NAMALWA (cell line): ENCODE results near the gene CACNB1.
A peak's percentile ranks its signal among the peaks of the same experiment; 100 is the strongest.

Source experiments
- DNase-seq: peaks from one replicate; pipeline ENCODE4 v3.0.0-alpha.2; 2015; ENCODE audit warnings: low spot score

The CACNB1 gene

DNA sequence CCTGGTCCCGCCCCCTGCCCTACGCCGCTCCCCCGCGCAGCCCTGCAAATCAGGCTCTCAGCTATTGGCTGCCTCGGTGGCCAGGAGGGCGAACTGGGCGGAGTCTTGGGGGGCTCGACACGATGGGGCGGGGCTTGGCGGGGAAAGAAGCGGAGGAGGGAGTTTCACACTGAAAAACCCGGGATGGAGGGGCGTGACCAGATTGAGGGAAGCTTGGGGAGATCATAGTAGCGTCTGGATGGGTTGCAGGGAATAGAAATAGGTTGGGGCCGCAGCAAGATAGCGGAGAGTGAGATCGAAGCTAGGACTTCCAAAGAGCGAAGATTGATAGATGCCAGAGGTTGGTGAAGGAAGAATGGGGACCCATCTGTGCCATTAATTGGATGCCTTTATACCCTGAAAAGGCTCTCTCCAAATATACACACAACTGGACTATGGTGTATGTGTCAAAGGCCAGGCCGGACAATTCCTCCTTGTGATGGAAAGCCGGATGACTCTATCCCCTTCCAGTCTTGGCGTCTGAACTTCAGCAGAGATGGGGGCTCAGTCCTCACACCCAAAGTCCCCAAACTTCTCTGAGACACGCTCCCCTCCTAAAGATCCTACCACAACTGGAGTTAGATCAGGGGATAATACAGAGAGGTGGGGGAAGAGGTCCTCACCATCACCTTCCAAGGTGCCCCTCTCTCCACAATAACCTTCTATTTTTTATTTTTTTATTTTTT lies 28.7 kb upstream of the CACNB1 start:
- DNase-seq, result no peak

DNA sequence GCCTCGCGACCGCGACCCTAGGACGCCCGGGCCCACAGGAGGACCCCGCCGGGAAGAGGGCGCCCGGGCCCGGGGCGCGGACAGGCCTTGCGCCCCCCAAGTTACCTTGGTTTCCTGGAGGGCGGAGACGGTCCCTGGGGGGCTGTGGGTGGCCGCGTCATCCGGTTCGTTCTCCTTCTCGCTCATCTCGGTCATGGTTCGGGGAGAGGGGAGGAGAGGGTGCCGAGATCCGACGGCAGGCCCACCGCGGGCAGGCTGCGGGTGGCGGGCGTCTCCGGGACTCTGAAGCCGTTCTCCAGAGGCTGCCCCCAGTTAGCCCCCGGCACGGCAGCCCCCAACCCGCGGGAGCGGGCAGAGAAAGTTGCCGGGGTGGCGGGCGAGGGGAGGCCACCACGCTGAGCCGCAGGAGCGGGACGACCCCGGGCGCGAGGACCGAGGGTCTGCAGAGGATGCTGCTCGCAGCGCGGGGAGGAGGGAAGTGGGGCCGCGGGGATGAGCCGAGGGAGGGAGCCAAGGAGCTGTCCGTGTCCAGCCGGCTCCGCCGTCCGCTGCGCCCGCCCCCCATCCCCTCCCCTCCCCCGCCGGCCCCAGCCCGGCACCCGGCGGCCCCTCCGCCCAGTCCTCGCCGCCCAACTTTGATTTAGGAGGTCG lies 28.0 kb upstream of the CACNB1 start, which contains the start of gene STAC2:
Gene STAC2 (minus strand): TSS at position 638 of the 651 bp plus-strand sequence. CDS start 443 bp downstream, at position 195.
- DNase-seq, result no peak

- DNase-seq, result no peak
Measured at GRCh38 chr17:39224778-39225307, 27.4 kb upstream of the CACNB1 start.

- DNase-seq, result no peak
Measured at GRCh38 chr17:39223907-39224777, 26.7 kb upstream of the CACNB1 start.

GRCh38 chr17:39222866-39223834 lies 25.7 kb upstream of the CACNB1 start:
- no peak for DNase-seq

DNA sequence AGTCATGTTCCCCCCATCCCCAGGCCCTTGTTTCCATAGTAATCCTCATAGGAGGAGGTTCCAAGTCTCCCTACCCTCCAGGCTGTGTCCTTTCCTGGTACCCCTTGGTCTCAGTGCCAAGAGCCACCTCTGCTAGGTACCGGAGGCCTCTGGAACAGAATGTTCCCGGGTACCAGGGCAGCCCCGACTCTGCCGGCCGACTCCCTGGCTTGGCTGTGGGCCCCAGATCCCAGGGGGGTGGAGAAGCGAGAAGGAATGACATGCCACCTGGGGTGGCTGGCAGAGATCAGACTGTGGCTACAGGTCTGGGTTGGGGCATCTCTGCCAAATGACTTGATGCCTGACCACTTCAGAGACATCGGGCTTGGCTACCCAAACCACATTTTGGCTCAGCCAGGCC lies 24.7 kb upstream of the CACNB1 start:
- no peak for DNase-seq

DNA sequence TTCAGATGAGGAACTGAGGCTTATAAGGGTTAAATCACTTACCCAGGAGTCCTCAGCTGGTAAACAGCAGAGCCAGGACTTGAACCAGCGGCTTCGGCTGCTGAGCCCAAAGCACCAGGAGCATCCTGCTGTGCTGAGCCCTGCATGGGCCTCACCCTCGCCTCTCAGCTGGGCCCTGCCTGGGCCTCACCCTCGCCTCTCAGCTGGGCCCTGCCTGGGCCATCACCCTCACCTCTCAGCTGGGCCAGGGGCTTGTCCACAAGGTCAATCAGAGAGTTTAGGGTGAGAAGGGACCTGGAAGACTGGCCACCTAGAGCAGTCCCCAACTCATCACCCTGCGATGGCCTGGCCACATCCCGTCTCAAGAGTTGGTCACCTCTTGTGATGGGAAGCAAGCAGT lies 24.1 kb upstream of the CACNB1 start:
- no peak for DNase-seq

DNA sequence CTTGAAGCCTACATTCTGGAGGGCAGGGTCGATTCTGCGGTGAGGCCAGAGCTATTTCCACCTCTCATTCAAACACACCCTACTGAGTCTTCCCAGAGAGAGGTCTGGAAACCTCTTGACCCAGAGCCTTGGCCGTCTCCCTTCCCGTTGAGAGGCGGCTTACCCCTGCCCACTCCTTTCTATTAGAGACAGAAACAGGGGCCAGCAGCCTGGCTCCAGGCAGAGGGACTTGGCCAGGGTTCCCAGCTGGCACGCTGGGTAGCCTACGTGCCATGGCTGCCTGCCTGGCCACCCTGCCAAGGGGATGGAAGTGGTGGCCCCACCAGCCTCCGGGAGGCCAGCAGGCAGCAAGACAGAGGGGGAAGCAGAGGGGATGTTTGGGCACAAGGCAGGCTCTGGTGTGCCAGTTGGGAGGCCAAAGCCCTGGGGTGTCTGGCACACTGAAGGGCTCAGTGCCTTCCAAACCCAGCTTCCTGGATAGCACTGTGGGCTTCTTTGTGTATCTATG lies 22.2 kb upstream of the CACNB1 start:
- DNase-seq, result no peak

GRCh38 chr17:39218906-39219305 lies 21.4 kb upstream of the CACNB1 start:
- DNase-seq, result no peak

GRCh38 chr17:39217734-39218369 lies 20.4 kb upstream of the CACNB1 start:
- DNase-seq, result no peak

DNA sequence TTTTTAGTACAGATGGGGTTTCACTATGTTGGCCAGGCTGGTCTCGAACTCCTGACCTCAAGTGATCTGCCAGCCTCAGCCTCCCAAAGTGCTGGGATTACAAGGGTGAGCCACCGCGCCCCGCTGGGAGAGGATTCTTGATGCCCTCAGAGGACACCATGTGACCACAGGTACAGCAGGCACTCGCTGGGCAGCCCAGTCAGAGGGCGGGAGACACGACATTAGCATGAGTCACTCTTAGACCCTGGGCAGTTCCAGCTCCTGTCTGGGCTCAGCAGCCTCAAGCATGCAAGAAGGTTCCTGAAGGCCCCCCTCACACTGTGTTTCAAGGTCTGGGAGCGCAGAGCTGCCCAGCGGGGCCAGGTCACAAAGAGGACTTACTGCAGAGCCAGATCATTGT lies 16.4 kb upstream of the CACNB1 start:
- no peak for DNase-seq

DNA sequence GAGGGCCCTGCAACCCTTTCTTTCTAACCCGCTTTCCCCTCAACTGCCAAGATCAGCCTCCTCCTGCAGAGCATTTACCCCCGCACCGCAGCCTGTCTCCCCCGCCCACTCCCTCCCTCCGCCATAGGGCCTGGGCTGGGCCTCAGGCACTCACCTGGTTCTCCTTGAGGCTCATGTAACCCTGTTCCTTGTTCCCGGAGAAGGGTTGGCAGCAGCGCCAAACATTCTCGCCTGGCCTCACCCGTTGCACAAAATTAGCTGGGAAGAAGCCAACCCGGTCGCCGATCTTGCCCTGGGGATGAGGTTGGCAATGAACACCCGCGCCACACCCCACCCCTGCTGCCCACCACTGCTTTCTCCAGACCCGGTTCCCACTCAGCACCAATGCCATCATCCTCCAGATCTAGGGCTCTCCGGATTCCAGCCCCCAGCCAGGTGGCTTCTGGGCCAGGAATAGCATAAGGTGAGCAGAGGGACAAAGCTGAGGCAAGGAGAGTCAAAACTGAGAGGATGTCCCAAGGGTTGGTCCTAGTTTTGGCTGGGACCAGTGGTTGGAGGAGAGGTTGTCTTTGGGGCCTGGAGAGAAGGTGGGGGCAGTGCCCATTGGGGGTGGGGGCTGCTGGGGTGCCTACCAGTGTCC lies 15.5 kb upstream of the CACNB1 start:
- DNase-seq, result no peak

DNA sequence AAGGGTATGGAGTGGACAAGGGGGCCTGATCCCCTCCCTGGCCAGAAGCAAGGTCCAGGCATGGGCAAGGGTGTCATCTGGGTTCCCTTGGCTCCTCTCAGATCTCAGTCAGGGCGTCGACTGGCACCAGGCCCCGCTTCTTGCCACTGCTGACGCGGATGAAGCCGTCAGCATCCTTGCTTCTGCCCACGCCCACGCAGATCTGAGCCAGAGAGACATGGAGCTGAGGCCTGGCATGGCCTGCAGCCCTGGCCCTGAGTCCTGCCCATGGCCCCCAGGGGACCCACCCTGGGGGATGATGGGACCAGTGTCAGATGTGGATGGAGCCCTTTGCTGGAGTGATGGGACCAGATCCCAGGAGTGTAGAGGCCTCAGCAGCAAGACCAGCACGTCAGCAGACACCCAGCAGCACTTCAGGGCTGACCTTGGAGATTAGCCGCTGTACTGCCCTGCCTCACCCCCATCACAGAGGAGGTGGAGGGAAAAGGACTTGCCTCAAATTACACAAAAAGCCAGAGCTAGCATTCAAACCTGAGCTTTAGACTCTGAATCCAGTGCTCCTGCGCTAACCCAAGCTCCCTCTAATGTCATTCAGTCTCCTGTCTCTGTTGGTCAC lies 14.8 kb upstream of the CACNB1 start:
- DNase-seq, result no peak

DNA sequence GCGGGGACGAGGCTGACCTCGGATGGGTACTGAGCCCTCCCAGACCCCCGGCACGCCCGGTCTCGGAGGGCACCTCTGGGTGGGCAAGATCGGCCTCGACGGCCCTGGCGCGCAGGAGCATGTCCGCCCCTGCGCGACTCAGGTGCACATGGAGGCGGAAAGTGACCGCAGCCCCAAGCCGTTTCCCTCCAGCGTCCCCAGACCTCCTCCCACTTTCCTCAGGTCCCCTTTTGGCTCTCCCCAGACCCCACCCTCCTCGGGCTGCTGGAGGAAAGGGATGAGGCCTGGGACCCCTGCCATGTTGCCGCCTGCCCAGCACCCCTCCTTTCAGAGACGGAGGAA lies 12.6 kb upstream of the CACNB1 start:
- no peak for DNase-seq

- DNase-seq, result peak; percentile 52
Measured at GRCh38 chr17:39209317-39210092, 12.0 kb upstream of the CACNB1 start.

- peak; percentile 96 for DNase-seq
Measured at GRCh38 chr17:39208893-39209292, 11.4 kb upstream of the CACNB1 start.

- peak; percentile 74 for DNase-seq
Measured at GRCh38 chr17:39208136-39208535, 10.7 kb upstream of the CACNB1 start.

GRCh38 chr17:39205112-39205526 lies 7.7 kb upstream of the CACNB1 start:
- peak; percentile 32 for DNase-seq

DNA sequence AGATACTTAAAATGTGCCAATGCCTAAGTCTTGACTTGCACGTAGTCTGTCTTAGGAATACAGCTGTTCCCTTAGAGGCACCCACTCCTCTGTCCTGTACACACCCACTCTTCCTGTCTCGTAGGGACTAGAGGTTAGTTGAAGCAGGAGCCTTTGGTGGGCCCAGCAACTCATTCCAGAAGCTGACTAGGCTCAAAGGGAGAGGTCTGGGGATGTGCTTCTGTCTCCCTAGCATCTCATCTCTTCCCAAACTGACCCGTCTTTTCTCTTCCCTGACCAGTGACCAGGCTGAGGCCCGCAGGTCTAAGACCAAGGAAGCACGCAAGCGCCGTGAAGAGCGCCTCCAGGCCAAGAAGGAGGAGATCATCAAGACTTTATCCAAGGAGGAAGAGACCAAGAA lies 6.8 kb upstream of the CACNB1 start:
- no peak for DNase-seq
